ENCODE data around the gene PTGES2. TPM values are rescaled to one million over a fixed set of nuclear protein-coding genes. Genes with fewer than 3 reads are reported as not detected.

Gene PTGES2
- total and polyA plus RNA-seq, 9 of the 15 experiments (the other 6 are each of a cell fraction or from before 2014, with no cell fraction given): 2.4 to 196 (median 90.1) TPM

DNA sequence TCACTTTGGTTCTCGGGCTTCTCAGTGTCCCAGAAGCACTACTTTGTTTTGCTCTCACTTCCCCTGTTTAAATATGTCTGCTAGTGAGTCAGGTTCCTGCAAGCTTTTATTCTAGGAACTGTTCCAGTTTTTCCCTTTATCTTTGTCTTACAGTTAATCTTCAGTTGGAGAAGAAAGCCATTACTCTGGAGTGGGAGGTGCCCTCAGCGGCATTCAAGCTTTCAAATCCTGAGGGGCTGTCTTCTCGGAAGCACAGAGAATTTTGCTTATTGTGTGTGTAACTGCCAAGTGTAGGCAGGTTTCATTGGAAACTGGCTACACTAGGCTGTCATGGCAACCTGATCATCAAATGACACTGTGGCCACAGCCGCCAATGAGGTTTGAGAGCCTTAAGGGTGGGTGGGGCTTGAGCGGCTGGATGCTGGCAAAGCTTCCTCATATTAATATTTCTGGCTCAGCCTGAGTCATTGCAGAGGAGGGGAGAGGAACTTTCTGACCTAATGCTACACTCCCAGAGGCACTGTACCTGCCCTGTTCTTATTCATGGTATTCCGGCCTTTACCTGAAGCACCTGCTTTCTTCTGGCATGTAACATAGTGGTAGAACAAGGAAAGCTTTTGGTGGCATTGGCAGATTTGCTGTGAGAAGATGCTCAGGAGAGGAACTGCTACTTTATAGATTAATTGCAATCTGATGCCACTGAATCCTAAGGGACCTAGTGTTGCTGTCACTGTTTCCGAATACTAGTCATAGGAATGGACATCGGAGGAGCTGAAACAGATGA, 33.2 kb downstream of the PTGES2 start (continued):
- TF ChIP-seq, protein P1, sequence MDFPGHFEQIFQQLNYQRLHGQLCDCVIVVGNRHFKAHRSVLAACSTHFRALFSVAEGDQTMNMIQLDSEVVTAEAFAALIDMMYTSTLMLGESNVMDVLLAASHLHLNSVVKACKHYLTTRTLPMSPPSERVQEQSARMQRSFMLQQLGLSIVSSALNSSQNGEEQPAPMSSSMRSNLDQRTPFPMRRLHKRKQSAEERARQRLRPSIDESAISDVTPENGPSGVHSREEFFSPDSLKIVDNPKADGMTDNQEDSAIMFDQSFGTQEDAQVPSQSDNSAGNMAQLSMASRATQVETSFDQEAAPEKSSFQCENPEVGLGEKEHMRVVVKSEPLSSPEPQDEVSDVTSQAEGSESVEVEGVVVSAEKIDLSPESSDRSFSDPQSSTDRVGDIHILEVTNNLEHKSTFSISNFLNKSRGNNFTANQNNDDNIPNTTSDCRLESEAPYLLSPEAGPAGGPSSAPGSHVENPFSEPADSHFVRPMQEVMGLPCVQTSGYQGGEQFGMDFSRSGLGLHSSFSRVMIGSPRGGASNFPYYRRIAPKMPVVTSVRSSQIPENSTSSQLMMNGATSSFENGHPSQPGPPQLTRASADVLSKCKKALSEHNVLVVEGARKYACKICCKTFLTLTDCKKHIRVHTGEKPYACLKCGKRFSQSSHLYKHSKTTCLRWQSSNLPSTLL (IDR thresholded peaks at IDR 0.05): no peak
- no peak for TF ChIP-seq GATAD2A (IDR thresholded peaks at IDR 0.05)
- TF ChIP-seq ZNF695 (CRISPR knock-in tag; IDR thresholded peaks at IDR 0.05): no peak
- no peak for TF ChIP-seq ZNF717 (CRISPR knock-in tag; IDR thresholded peaks at IDR 0.05)
- TF ChIP-seq NR2C1 (IDR thresholded peaks at IDR 0.05): no peak
- TF ChIP-seq NR2C1 (tag; IDR thresholded peaks at IDR 0.05): no peak
- no peak for TF ChIP-seq ZNF175 (CRISPR knock-in tag; IDR thresholded peaks at IDR 0.05; ENCODE audit: low read depth)
- peak; percentile 21; the same call in 1 of the 2 replicates for TF ChIP-seq ARID3A (IDR thresholded peaks at IDR 0.05; ENCODE audit: borderline replicate concordance, low read depth, low read length)
- TF ChIP-seq RBBP5 (IDR thresholded peaks at IDR 0.05; ENCODE audit: borderline replicate concordance, insufficient read depth, low read length, poor library complexity, severe bottlenecking): peak; percentile 31
- no peak for TF ChIP-seq ZNF143 (CRISPR knock-in tag; IDR thresholded peaks at IDR 0.05)
- no peak for TF ChIP-seq SIRT6 (IDR thresholded peaks at IDR 0.05; ENCODE audit: low read depth, low read length)
- TF ChIP-seq SMAD1 (IDR thresholded peaks at IDR 0.05; ENCODE audit: low read depth, low read length, partially characterized antibody): no peak
- no peak for TF ChIP-seq TFE3 (CRISPR knock-in tag; IDR thresholded peaks at IDR 0.05)
